Measurements from ENCODE around the gene NECAB3.
A peak's percentile ranks its signal among the peaks of the same experiment; 100 is the strongest.

NECAB3 gene

DNA sequence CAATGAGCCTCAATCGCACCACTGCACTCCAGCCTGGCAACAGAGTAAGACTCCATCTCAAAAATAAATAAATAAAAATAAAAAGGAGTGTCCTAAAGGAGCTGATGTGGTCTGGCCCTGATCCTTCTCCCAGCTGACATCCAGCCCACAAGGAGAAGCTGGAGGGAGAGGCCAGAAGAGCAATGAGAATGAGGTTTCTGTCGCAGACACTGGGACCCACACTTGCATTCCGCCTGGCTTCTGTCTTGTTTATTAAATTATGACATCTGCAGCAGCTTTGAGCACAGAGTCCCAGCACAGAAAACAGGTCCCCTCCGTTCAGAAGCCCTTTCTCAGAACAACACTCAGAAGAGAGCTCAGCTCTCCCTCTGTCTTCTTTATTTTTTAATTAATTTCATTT is 22.2 kb upstream of the NECAB3 start:
- no peak for DNase-seq (ENCODE audit: low read depth)

DNA sequence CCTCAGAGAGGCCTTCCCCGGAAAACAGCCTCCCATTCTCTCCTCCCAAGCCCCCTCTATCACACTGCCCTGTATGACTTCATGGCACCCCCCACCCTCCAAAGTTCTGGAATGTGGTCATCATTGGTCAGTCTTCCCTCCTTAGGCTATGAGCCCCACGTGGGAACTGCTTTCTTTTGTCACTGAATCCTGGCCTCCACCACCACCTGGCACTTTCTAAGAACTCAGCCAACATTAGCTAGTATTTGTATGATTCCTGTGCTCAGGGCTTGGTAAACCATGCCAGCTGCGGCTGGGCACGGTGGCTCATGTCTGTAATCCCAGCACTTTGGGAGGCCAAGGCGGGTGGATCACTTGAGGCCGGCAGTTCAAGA is 20.4 kb upstream of the NECAB3 start:
- no peak for DNase-seq (ENCODE audit: low read depth)

DNA sequence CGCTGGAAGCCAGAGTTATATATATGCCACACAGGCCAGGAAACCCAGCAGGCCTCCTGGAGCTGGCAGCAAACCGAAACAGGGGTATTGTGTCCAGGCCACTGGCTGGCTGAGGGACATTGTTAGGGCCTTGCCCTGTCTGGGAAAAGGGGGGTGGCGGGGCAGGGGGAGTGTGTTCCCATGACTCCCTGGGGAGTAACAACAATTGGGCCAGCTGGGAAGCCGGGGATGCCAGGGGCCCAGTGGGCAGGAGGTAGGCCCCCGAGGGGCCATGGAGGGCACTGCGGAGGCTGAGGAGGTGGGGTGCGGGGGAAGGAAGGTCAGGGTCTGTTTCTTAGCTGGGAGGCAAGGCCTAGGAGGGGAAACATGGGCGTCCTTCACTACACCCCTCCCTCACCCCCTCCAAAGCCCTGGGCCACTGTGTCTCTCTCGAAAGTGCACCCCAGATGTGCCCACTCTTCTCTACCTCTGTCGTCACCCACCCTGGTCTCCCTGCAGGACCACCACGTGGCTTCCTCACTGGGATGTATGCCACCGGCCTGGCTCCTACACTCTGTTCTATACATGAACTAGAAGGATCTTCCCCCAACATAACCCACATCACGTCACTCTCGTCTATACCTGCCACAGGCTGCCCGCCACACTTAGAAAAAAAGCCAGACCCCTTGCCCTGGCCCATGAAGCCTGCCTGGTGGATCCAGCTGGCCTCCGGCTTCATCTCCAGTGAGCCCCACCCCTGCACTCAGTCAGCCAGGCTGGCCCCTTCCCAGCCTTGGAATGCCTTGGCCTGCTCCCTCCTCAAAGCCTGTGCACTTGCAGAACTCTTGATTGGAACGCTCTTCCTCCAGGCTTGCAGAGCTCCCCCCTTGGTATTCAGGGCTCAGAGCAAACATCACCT is 19.8 kb upstream of the NECAB3 start:
- DNase-seq (ENCODE audit: low read depth), result no peak

DNA sequence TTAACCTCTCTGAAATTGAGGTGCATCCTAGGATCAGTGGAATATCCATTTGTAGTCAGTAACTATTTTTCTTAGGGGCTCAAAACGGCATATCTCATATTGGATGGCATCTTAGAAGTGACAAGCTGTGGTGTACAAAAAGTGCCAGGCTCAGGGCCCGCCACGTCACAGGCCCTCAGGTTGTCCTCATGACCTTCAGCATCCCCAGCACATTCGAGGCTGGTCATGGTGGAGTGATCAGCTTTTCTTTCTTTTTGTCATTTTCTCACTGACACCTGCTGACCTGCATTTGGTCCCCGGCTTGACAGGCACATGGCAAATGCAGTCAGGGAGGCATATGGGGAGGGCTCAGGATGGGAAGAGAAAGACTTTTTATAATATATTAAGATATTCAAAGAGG is 19.1 kb upstream of the NECAB3 start:
- DNase-seq (ENCODE audit: low read depth), result no peak

DNA sequence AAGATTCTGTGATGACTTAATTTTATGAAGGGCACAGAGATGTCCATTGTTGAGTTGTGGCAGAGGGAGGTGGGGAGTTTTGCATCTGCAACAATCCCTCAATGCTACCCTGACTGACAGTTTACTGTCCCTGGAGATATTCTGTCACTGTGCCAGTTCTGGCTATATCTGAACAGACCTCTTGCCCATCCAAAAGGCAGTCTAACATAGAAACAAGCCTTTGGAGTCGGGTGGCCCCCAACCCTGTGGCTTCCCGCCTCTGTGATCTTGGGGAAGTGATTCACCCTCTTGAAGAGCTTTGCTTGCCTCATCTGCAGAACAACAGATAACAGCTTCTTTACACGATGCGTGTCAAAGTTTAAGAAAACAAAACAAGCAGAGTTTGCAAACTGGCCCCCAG is 15.7 kb upstream of the NECAB3 start:
- DNase-seq (ENCODE audit: low read depth), result peak; percentile 48

DNA sequence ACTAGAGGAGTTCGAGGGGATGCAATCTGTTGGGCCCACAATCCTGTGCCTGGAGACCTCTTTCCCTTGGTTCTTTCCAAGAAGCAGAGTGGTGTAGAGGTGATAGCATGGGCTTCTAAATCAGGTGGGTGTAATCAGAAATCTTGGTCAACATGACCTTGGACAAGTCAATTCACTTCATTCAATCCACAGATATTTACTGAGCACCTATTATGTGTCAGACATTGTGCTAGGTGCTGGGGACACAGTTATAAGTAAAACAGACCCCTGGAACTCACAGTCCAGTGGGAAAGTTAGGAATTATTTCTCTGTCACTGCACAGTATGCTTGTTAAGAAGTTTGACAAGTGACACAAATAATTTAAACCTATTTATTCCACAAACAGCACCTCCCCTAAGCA is 15.3 kb upstream of the NECAB3 start:
- DNase-seq (ENCODE audit: low read depth), result no peak

DNA sequence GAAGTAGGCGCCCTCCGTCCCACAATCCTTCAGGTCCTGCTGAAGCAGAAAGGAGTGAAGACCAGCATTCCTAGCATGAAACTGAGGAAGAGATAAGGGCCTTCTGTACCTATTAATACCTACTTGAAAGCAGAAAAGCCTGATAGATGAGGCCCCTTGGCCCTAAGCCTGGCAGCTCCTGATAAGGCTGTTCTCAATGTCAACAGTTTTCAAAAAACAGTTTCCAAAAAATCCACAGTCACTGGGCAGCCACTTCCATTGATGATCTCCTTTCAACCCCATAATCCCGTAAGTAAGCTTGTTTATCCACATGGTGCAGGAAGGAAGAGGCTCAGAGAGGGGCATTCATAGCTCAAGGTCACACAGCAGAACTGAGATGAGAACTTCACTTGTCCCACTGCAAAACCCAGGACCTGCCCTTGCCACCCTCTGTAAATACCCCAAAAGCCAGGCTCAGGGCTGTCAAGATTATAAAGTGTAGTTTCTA is 14.8 kb upstream of the NECAB3 start:
- DNase-seq (ENCODE audit: low read depth), result no peak

DNA sequence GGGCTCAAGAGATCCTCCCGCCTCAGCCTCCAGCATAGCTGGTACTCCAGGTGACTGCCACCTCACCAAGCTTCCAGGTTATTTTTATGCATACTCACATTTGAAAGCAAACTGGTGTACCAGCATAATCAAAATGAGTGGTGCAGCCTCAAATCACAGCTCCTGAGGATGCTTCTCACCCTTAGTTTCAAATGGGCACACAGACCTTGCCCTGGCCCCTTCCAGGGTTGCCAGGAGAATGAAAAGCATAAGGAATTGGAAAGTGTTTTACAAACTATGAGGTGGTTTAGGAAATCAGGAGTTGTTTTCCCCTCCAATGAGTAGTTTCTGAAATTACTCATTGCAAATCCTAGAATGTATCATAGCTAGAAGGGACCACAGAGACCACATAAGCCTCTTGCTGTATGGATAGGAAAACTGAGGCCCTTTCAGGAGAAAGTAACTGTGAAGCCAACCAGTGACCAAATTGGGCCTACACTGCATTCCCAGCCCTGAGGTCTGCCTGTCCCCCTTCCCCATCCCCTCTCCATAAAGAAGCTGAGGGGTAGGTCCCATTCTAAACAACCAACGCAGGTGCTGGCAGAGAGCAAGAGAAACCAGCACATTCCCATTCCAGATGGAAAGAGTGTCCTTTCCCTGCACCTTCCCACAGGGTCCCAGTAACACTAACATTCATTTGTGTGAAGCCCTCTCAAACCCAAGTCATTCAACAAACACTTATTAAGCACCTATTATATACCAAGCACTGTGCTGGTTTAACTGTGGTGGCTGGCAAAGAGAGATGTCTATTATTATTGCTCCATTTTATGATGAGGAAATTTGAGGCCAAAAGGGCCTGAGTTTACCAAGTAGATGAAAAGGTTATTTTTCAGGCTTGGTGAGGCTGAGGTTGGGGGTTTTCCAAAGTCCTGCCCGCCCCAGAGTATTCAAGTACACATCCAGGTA is 14.0 kb upstream of the NECAB3 start:
- no peak for DNase-seq (ENCODE audit: low read depth)

DNA sequence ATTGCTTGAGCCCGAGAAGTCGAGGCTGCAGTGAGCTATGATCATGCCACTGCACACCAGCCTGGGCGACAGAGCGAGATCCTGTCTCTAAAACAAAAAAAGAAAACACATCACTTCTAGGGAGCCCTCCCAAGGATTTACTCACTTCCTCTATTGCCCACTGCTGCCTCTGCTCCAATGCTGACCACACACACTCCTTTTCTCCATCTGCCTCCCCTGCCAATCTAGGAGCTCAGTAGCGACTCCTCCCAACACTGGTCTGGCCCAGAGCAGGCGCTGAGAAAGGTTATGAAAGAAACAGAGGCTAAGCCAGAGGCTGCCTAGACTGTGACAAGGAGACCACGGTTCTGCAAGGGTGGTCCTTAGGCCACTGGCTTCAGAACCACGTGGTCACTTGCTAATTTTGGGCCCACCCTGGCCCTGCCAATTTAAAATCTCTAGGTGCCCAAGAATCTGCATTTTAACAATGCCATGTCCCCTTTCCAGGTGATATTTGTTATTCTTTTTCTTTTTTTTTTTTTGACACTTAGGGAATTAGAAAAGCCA is 13.2 kb upstream of the NECAB3 start:
- peak; percentile 23 for DNase-seq (ENCODE audit: low read depth)

DNA sequence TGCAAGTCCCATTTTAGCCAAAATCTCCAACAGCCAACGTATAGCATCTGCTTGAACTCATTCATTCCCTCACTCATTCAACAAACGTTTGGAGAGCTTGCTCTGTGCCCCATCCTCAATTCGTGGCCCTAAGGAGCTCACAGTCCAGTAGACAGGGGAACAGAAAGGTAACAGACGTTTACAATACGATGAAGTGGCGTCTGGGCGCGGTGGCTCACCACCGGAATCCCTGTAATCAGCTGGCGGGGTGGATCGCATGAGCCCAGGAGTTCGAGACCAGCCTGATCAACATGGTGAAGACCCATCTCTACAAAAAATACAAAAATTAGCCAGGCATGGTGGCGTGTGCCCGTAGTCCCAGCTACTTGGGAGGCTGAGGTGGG is 12.7 kb upstream of the NECAB3 start:
- DNase-seq (ENCODE audit: low read depth), result no peak

DNA sequence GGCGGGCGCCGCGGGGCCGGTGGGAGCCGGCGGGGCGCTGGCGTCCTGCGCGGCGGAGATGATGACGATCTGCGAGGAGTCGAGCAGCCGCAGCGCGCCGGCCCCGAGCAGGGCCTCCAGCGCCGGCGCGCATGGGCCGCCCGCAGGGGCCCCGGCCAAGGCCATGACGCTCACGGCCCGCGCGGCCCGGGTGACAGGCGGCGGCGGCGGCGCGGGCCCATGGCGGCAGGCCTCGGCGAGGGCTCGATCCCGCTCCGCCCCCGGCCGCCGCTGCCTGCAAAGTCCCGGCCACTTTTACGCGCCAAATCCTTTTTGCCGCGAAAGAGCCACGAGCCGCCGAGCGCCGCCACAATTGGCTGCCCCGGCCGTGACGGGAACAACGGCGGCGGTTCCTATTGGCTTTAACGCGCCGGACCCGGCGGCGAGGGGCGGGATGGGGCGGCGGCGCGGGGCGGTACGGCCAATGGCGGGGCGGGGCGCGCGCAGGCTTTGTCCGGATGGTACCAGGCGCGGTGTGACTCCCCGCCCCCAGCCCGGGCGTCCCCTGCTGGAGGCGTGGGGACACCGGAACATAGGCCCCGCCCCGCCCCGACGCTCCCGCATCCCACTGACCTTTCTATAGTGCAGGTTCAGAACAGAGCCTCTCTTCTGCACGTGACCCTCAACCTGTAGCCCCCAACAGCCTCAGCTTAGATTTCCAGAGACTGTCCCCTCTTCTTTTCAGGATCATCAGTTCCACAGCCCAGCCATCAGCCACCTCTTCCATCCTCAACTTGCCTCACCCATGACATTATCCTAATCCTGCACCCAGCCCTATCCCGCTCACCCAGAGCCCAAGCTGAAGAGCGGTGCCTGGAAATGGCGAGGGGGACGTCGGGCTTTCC is 12.1 kb upstream of the NECAB3 start, which contains the start of gene E2F1:
TSS of gene E2F1 (minus strand) at position 286 of the 884 bp plus-strand sequence. CDS start at position 165, 121 bp downstream.
- peak; percentile 94 for DNase-seq (ENCODE audit: low read depth)

DNA sequence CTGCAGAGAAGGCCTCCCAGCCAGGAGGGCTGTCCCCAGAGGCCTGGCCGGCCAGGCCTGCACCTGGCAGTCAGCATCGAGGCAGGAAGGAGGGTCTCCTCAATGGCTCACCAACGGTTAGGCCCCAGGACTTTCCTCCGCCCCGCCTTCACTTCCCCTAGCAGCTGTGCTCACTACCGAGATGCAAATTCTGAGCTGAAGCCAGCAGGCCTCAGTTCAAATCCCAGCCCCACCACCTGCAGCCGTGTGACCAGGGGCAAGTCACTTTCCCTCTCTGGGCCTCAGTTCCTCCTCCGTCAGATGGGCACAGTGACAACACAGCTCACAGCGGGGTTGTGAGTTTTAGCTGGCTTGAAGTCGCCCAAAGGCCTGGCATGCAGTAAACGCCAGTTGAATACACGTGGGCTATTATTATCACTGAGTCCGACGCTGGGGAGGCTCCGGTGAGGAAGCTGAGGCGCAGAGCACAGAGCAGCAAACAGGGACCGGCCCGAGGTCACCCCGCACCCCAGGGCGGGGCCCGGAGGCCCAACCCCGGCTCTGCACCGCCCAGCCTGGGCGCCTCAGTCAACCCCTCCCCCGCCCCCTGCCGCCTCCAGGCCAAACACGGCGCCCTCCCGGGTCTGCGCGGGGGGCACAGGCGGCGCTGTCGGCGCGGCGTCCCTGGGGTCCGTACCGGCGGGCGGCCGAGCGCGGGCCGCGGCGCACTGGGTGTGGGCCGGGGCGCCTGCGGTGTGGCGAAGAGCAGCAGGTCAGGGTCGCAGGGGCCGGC is 11.3 kb upstream of the NECAB3 start:
- peak; percentile 39 for DNase-seq (ENCODE audit: low read depth)

DNA sequence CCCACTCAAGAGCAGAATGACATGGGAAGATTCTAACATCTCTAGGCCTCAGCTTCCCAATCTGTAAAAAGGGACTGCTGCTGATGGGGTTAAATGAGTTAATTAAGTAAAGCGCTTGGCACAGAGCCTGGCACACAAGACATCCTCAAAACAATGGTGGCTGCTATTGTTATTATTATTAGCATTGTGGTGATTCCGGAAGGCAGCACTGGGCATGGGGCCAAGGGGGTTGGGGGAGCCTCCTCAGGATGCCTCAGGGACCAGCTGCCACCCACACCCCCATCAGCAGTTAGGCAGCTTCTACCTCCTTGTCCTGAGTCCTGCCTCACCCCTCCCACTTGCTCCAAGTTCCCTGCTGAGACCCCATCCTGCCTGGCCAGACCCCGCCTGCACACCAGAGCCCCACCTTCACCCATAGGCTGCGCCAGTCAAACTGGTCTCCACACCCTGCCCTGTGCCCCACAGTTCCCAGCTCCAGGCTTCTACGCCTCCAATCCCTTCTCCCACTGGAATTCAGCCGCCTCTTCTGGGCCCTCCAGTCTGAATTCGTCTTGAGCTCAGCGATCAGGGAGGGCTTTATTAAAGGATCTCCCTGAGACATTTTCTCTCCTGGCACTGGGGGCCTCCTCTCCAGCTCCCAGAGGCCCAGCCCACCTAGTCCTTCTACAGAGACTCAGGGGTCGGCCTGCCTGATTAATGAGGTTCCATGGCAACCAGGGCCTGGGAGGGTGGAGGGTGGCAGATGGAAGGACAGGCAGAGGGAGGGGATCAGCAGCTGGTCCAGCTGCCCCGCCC is 10.5 kb upstream of the NECAB3 start:
- DNase-seq (ENCODE audit: low read depth), result peak; percentile 14

DNA sequence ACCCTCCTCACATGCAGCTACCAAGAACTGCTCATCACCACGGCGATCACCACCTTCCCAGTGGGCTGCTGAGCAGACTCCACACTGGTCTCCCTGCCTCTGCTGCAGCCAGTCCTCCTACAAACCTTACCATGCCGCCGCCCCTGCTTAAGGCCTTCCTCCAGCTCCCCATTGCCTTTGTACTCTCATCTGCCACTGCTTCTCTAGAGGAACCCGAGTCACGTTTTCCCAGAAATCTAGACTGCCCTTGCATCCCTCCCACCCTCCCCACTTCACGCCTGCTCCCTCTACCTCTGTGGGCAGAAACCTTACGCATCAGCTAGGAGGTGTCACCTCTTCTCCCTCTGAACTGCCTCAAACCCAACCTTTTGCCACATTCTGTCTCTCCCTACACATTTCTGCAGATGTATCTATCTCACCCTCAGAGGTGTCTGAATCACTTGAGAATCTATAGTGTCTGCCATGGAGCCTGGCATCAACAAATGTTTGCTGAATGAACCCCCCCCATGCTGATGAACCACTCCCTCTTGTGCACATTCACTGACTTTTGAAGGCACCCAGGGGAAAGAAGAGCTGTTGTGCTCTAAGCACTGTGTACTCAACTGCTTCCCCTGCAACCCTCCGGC is 7.6 kb upstream of the NECAB3 start:
- no peak for DNase-seq (ENCODE audit: low read depth)

DNA sequence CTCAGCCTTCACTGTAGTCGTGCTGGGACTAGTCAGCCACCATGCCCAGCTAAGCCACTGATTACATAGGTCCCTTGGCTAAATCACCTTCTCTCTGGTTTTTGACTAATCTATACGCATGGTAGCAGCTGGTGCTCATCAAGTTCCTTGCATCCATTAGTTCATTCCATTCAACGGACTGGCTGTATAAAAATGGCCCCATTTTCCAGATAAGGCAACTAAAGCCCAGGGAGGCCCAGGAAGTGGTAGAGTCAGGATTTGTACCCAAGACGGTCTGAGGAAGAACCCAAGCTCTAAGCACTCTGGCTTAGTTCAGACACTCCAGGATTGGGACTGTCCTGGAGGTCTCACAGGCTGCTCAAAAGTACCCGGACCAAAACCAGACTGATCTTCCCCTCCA is 7.1 kb upstream of the NECAB3 start:
- no peak for DNase-seq (ENCODE audit: low read depth)

DNA sequence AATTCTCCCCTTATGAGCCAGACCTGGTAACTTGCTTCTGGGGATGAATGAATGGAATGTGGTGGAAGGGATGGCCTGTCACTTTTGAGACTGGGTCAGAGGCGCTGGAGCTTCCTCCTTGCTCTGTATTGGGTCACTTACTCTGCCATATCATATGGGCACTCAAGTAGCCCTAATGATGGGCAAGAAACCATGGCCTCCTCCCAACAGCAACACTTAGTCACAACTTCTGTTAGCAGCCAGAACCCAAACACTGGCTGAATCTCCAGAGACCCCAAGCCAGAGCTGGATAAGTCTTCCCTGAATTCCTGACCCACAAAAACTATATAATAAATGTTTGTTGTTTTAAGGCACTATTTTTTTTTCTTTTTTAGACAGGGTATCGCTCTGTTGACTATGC is 6.5 kb upstream of the NECAB3 start:
- DNase-seq (ENCODE audit: low read depth), result peak; percentile 59

DNA sequence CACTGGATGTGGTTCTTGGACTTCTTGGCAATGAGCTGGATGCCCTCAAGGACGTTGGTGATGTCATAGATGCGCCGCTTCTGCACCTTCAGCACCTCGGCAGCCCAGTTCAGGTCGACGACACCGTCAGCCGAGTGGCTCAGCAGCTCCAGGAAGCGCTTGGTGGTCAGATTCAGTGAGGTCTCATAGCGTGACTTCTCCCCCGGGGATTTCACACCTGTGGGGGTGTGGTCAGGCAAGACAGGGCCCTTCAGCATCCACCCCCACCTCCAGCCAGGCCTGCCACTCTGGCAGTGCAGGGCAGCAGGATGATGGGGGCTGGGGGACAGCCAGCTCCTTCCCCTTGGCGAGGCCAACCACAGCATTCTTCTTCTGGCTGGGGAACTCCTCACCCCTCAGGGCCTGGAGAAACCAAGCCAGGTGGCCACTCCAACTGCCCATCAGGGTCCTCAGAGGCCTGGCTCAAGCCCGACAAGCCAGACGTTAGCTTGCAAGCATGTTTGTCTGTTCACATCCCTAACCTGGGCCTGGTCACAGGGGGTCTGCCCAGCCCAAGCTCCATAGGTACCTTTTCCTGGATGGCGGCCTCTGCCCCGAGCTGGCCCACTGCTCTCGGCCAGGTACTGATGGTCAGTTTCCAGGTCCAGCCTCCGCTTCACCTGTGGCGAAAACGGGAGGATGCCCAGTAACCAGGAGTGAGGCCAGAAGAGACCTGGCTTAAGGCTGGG is 5.7 kb upstream of the NECAB3 start:
- no peak for DNase-seq (ENCODE audit: low read depth)

DNA sequence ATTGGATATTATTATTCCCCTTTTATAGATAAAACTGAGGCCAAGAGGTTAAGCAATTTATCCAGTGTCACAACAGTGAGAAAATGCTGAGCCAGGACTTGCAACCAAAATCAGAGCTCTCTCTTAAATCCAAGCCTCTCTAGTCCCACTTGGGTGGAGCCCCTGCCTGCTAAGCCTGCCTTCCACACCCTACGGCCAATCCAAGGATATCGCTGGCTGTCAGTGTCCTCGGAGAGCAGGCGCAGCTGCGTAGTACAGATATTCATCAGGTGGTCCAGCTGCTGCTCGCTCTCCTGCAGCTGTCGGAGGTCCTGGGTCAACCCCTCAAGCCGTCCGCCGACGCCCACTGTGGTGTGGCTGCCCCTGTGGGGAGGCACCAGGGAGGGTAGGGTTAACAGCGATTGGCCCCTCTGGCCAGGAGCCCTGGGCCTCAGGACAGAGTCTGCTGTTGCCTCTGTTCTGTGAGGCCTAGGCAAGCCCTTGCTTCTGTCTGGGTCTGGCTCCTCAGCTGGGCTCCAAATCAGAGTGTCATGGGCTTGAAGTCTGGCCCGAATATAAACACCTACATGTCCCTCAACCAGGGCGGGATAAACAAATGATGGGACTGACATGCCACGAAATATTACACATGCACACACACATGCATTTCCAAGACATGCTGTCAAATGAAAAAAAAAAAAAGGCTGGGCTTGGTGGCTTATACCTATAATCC is 3.9 kb upstream of the NECAB3 start:
- no peak for DNase-seq (ENCODE audit: low read depth)

All from EH (cell line).